CD4-positive, CD25-positive, alpha-beta regulatory T cell (primary cell): ENCODE results near the gene EPN2. TPM values are rescaled to one million over a fixed set of nuclear protein-coding genes. Genes with fewer than 3 reads are reported as not detected.
A peak's percentile ranks its signal among the peaks of the same experiment; 100 is the strongest.

Experiments
- ATAC-seq, 2 donors: fragments of 150-1000 bp; cut with Tn5 transposase; one replicate each; pipeline ENCODE4 v1.10.0; 2021; ENCODE audit warnings: low read depth in 2 of 2, moderate number of reproducible peaks in 2 of 2, moderate library complexity in 1 of 2
- DNase-seq, 3 donors: peaks; one replicate each; pipeline versions ENCODE4 v3.0.0 to v3.0.0-alpha.2; 2012 to 2022; ENCODE audit warnings: mixed read lengths in 1 of 3
- H3K27ac ChIP-seq: one replicate; pipeline ENCODE4 v1.7.0; 2013; ENCODE audit warnings: mild to moderate bottlenecking, low read length; ENCODE audit not compliant: insufficient read depth, poor library complexity, severe bottlenecking
- H3K27me3 ChIP-seq: one replicate; pipeline ENCODE4 v1.7.0; 2013; ENCODE audit warnings: low read length; ENCODE audit not compliant: control insufficient read depth, insufficient read depth
- H3K36me3 ChIP-seq: one replicate; pipeline ENCODE4 v1.7.0; 2013; ENCODE audit warnings: mild to moderate bottlenecking, low read length, moderate library complexity; ENCODE audit not compliant: control insufficient read depth, insufficient read depth
- H3K4me1 ChIP-seq: 2 replicates; pipeline ENCODE4 v1.7.0; 2013; ENCODE audit warnings: mild to moderate bottlenecking, low read length; ENCODE audit not compliant: insufficient read depth, control insufficient read depth, poor library complexity, severe bottlenecking
- H3K4me3 ChIP-seq: one replicate; pipeline ENCODE4 v1.7.0; 2013; ENCODE audit warnings: low read depth, mild to moderate bottlenecking, low read length, moderate library complexity
- H3K9me3 ChIP-seq, 2 experiments: 1 replicate in 1 of 2; 2 replicates in 1 of 2; pipeline ENCODE4 v1.7.0; 2013; ENCODE audit warnings: low read length in 2 of 2, mild to moderate bottlenecking in 1 of 2, moderate library complexity in 1 of 2; ENCODE audit not compliant: control insufficient read depth in 2 of 2
- H3K27ac Mint-ChIP-seq, 3 donors: one replicate each; pipeline ENCODE4 v1.8.0; 2020 to 2022; ENCODE audit warnings: mild to moderate bottlenecking in 3 of 3, mixed read lengths in 3 of 3, moderate library complexity in 2 of 3
- H3K27me3 Mint-ChIP-seq: one replicate; pipeline ENCODE4 v1.8.0; 2022; ENCODE audit warnings: mild to moderate bottlenecking, mixed read lengths
- H3K36me3 Mint-ChIP-seq: one replicate; pipeline ENCODE4 v1.8.0; 2020; ENCODE audit warnings: mixed read lengths
- H3K4me1 Mint-ChIP-seq, 4 donors: one replicate each; pipeline ENCODE4 v1.8.0; 2020 to 2022; ENCODE audit warnings: mixed read lengths in 4 of 4, mild to moderate bottlenecking in 1 of 4
- H3K4me3 Mint-ChIP-seq, 4 donors: one replicate each; pipeline ENCODE4 v1.8.0; 2020 to 2022; ENCODE audit warnings: mild to moderate bottlenecking in 4 of 4, mixed read lengths in 4 of 4, moderate library complexity in 3 of 4
- H3K9me3 Mint-ChIP-seq, 7 donors: one replicate each; pipeline ENCODE4 v1.8.0; 2020 to 2022; ENCODE audit warnings: mixed read lengths in 7 of 7, mild to moderate bottlenecking in 3 of 7, moderate library complexity in 2 of 7
- polyA plus RNA-seq, 4 donors: library from polyadenylated mRNA; unstranded; fragments of 300-500 nt; fragmentation: Illumina TruSeq; gene quantifications; one replicate each; pipeline ENCODE4 v1.2.3, GENCODE V29; 2021
- total RNA-seq: library from RNA; stranded (reverse); gene quantifications from one replicate; pipeline ENCODE4 v1.2.3, GENCODE V29; 2022

EPN2 gene
- total and polyA plus RNA-seq, 5 donors from 2014 or later: 7.1 to 14.9 (median 8.1) TPM

DNA sequence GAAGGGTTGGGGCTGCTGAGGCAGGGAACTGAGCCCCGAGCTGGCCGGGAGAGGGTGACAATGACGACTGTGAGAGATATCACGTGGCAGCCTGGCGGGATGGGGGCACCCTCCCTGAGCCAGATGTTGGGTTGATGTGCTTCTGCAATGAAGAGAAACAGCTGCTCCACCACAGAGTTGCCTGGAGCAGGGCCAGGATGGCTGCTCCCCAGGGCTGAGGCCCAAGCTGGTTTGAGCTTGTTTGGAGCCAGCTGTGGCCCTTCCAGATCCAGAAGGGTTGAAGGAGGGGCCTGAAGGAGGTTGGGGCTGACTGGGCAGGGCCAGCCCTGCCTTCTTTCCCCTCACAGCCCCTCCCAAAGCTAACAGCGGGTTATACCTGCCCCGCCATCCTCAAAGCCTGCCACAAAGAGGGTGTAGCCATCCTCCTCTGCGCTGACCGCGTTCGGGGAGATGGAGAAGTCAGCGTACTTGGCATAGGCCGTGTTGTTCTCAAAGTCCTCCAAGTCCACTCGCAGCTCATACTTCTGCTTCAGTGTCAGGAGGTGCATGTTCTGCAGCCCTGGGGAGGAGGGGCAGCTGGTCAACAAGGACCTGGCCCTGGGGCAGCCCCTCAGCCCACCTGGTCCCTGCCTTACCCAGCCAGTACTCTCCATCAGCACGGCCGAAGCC, 147.7 kb downstream of the EPN2 start:
- no peaks in the 10 kb centered on the region for H3K27me3 Mint-ChIP-seq
- H3K4me1 Mint-ChIP-seq: peaks cover 0 to 5% (median 2%) of the 10 kb centered on the region in 4 donors
- Histone ChIP-seq H3K9me3 (no peaks in the 10 kb centered on the region), H3K27me3 (no peaks in the 10 kb centered on the region), H3K27ac (no peak overlapping the region), H3K4me3 (no peak overlapping the region), H3K36me3 (peaks cover 34% of the 10 kb centered on the region), H3K4me1 (no peaks in the 10 kb centered on the region)
- DNase-seq (no peak), ATAC-seq (no peak)
- peak overlapping the region in 1 of 4 donors; percentile 44 for H3K4me3 Mint-ChIP-seq
- peak overlapping the region in 1 of 3 donors; percentile 87 for H3K27ac Mint-ChIP-seq
- H3K9me3 Mint-ChIP-seq: no peaks in the 10 kb centered on the region
- H3K36me3 Mint-ChIP-seq: peaks cover 29% of the 10 kb centered on the region

DNA sequence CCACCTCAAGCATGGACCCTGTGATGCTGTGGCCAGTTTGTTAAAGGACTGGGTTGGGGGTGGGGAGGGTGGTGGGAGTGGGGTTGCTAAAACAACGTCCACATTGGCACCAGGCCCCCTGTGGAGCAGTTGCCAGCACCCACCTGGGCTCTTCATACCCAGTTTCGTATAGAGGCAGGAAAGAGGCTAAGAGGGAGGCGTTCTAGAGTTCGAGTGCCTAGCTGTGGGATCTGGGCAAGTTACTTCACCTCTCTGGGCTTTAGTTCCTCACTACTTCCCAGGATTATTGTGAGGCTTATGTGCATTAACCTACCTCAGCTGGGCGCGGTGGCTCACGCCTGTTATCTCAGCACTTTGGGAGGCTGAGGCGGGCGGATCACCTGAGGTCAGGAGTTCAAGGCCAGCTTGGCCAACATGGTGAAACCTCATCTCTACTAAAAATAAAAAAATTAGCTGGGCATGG, 148.4 kb downstream of the EPN2 start:
- Mint-ChIP-seq H3K27me3 (no peaks in the 10 kb centered on the region), H3K9me3 (no peaks in the 10 kb centered on the region), H3K27ac (no peak overlapping the region), H3K36me3 (peaks cover 23% of the 10 kb centered on the region), H3K4me1 (peaks cover 0 to 5% (median 2%) of the 10 kb centered on the region in 4 donors), H3K4me3 (no peak overlapping the region)
- no peaks in the 10 kb centered on the region for H3K9me3 ChIP-seq
- no peak overlapping the region for H3K4me3 ChIP-seq
- H3K27ac ChIP-seq: no peak overlapping the region
- no peaks in the 10 kb centered on the region for H3K27me3 ChIP-seq
- H3K36me3 ChIP-seq: peaks cover 28% of the 10 kb centered on the region
- H3K4me1 ChIP-seq: no peaks in the 10 kb centered on the region
- ATAC-seq: no peak
- no peak for DNase-seq

Other genes starting within 250 kb of the EPN2 start
- 10.7 TPM for gene FAM83G, start 232.6 kb upstream of the EPN2 start, total RNA-seq
- 1 to 10 TPM; 3.7 to 6.2 (median 5.3) TPM for gene FAM83G, start 232.6 kb upstream of the EPN2 start, polyA plus RNA-seq
- gene GRAP, start 190.4 kb upstream of the EPN2 start, total RNA-seq: 34.5 TPM
- gene GRAP, start 190.4 kb upstream of the EPN2 start, polyA plus RNA-seq: 10 to 100 TPM; 52.2 to 77.5 (median 62.6) TPM
- 37.1 TPM for gene GRAPL, start 109.8 kb upstream of the EPN2 start, total RNA-seq
- 1 to 10 TPM in 3 of 4 donors, under 1 TPM in 1; 0.80 to 1.6 (median 1.4) TPM for gene GRAPL, start 109.8 kb upstream of the EPN2 start, polyA plus RNA-seq
- gene B9D1, start 125.4 kb downstream of the EPN2 start, total RNA-seq: 2.1 TPM
- gene B9D1, start 125.4 kb downstream of the EPN2 start, polyA plus RNA-seq: 1 to 10 TPM; 1.2 to 2.0 (median 1.5) TPM
- 26.0 TPM for gene MAPK7, start 141.1 kb downstream of the EPN2 start, total RNA-seq
- 1 to 10 TPM; 3.4 to 6.7 (median 4.8) TPM for gene MAPK7, start 141.1 kb downstream of the EPN2 start, polyA plus RNA-seq
- not detected for gene MFAP4, start 149.8 kb downstream of the EPN2 start, total RNA-seq
- gene MFAP4, start 149.8 kb downstream of the EPN2 start, polyA plus RNA-seq: not detected
- gene RNF112, start 173.9 kb downstream of the EPN2 start, total RNA-seq: 0.39 TPM
- not detected for gene RNF112, start 173.9 kb downstream of the EPN2 start, polyA plus RNA-seq